Hematopoietic multipotent progenitor cell treated with erythropoietin and hydrocortisone succinate and interleukin-3 and kit ligand, for 17 days (in vitro differentiated cells): ENCODE results near the gene NR6A1.

Experiments used
- DNase-seq: peaks from one replicate; pipeline ENCODE4 v3.0.0-alpha.2; 2015; ENCODE audit warnings: low spot score

The NR6A1 gene

DNA sequence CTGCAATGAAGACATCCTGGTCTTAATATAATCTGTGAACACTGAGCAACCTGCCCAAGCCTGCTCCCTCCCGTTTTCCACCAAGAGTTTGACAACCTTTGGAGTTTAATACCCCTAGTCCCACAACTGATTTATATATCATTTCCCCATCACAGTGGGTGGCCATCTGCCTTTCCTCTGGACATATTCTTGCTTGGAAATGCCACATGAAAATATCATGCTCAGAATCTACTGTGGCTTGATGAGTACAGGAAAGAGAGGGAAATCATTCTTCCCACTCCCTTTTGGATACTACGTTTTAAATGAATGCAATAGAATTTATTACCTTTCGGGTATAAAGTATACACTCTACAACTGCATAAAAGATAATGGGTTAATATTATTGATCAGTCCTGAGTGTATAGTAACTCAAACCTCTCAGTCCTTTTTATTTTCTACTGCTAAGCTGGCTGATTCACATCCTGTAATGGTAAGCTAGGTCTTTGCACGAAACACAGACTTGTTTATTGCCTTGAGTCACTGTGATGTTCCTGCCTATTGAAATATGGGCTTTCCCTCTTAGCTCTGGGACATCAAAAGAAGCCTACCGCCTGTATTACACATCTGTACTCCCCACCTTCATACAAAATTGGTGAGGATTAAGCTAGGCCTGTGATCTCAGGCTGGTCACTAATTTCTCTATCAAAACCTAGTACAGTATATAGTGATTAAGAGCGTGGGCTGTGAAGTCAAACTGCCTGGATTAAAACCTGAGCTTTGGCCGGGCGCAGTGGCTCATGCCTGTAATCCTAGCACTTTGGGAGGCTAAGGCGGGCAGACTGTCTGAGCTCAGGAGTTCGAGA, 196.4 kb downstream of the NR6A1 start:
- no peak for DNase-seq

DNA sequence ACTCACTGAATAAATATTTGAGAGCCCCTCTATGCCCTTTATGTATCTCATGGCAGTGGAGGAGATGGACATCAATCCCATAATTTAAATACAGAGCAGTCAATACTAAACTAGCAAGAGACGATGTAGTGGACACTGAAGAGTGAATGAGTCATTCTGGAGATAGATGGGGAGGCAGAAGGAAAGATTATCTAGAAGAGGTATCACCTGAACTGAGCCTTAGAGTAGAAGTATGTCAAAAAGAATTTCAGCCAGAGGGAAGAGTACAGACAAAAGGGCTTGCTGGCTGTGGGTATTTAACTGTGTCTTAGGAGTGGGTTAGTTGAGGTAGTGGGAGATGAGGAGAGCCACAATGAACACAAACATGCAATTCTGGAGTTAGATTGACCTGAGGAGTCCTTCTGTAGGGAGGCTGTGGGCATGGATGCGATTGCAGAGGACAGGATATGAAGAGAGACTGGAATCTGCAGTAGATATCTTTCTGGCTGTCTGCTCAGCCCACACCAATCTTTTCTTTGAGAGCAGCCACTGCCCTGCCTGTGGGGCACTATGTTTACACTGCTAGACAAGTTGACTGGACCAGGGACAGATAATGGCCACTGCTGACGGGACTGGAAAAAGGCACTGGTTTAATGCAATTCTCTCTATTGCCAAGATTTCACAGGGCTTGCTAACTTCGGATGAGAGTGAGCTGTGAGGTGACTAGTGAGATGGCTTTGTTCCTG, 200.0 kb downstream of the NR6A1 start:
- no peak for DNase-seq

DNA sequence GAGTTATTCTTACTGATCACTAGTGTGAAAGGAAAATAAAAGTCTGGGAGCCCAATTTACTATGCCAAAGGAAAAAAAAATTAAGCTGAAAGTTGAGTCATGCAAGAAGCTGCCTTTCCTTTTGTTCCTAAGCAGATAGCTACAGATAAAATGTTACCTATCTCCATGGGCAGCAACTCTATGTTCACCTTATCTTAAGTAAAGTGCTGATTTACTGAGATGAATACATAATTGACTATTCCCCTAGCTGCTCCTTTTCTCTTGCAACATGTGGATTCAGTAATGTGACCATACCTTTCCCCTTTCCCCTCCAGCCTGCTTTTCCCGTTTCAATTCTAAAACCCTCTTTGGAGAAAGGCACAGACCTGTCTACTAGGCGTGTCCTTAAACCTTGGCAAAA, 201.2 kb downstream of the NR6A1 start:
- DNase-seq: no peak

DNA sequence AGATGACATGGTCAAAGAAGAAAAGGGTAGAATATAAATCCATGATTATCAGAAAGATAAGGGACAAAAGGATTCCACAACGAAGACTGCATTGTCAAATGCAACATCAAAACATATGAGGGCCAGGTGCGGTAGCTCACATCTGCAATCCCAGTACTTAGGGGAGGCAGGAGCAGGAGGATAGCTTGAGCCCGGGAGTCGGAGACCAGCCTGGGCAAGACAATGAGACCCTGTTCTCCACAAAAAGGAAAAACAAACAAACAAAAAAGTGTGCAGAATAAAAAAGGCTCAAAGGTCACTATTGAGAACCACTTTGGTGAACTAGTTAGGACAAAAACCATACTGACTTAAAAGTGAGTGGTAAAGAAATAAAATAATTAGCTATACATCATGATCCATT, 203.7 kb downstream of the NR6A1 start:
- no peak for DNase-seq

DNA sequence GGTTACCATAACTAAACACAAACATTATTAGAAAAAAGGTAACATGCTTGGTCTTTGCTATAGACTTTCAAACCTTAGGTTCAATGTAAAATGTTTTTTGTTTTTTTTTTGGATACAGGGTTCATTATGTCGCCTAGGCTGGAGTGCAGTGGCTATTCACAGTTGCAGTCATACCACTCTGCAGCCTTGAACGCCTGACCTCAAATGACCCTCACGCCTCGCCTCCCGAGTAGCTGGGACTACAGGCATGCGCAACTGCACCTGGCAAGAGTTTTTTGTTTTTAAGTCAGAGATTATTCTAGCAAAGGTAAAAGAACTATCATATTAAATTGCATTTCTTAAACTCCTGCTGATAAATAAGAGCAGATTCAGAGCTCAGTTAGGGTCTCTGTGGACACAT, 208.8 kb downstream of the NR6A1 start:
- no peak for DNase-seq

DNA sequence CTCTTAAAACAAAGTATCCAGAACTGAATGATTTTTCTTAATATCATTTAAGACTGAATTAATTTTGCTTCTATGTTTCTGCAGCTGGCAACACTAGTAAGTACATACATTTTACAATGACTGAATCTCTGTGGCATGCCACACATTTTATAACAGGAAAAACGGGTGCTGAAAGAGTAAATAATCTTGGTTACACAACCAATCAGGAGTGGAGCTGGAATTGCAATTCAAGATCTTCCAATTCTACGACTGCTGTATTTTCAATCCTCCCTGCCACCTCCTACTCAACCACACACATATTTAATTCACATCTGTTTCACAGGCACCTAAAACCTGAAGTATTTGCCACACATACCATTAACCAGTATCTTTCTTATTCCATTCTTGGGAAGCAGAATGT, 211.2 kb downstream of the NR6A1 start:
- DNase-seq: no peak

DNA sequence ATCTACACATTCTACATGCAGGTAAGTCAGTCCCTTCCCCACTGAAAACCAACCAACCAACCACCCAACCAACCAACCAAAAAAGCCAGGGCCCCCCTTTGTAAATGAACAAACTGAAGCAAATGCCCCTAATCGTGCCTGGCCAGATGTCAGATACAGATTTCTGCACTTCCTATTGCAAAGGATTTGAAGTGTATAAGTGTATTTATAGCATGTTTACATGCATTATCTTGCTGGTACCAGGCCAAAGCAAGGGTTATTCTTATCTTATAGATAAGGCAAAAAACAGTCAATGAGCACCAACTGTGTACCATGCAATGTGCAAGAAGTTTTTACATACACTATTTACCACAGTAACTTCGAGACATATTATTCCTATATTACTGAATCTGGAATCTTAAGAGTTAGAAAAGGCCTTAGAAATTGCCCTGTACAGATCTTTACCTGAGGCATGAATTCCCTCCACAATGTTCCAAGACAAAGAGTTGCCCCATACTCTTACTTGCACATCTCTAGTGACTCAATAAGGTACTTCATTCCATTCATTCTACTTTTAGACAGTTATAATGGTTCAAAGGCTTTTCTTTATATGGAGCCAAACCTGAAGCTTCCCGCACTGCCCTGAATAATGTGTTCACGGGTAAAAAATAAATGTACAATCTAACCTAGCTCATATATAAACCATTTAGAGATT, 212.2 kb downstream of the NR6A1 start:
- no peak for DNase-seq

DNA sequence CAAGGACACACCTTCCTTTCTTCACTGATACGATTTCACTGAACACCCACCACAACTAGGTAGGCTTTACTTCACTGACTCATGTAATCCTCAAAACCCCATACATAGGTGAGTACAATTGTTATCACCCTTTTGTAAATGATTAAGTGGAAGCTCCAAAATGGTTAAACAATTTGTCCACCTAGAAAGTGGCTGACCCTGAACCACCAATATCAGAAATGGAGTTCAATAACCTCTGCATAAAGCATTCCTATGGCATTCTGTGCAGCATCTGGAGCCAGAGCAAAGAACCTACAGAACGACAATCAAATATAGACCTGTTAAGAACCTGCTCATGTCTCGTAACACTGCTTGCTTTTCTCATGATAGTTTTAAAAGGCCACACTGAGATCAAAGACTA, 213.2 kb downstream of the NR6A1 start:
- DNase-seq: no peak

DNA sequence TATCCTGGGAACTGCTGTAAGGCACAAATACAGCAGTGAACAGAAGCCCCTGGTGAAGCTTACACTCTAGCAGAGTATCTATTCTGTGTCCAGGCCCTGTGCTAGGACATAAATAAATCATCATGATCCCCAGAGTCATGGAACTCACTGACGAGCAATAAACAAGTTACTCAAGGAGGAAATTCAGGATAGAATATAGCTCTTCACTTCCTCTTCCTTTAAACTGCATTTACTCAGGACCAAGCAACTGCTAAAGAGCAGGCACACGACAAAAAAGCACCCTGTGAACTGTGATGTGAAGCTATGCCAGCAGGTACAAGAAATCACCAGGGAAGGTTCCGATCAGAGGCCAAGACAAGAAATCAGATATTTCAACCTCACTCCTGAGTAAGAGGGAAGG, 216.1 kb downstream of the NR6A1 start:
- no peak for DNase-seq

DNA sequence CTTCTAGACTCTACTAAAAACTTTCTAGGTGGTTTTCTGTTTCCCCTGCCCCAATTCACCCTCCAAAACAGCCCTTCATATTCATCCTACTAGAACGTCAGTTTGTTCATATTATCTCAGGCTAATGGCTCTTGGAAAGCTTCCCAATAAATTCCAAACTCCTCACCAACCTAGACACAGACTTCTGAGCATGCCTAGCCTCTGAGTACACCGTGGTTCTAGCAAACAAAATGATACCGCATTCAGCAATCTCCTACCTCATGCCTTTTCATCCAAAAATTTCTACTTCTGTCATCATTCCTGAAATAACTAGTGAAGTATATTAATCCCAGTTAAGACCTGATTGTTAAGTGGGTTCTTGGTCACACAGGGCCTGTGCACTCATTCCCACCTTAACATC, 217.4 kb downstream of the NR6A1 start:
- no peak for DNase-seq

DNA sequence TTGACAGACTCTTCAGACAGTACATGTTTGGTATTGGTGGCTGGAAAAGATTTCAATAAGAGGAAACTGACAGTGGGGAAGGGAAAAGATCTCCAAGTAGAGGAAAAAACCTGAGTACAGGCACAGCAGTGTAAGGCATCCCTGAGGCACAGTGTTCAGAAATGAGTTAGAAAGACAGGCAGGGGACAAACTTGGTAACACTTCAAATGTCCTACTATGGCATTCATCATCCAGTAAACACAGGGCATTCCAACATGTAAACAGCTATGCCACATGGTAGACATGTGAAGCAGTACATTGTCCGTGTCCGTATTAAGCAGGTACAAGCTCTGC, 218.9 kb downstream of the NR6A1 start:
- no peak for DNase-seq

DNA sequence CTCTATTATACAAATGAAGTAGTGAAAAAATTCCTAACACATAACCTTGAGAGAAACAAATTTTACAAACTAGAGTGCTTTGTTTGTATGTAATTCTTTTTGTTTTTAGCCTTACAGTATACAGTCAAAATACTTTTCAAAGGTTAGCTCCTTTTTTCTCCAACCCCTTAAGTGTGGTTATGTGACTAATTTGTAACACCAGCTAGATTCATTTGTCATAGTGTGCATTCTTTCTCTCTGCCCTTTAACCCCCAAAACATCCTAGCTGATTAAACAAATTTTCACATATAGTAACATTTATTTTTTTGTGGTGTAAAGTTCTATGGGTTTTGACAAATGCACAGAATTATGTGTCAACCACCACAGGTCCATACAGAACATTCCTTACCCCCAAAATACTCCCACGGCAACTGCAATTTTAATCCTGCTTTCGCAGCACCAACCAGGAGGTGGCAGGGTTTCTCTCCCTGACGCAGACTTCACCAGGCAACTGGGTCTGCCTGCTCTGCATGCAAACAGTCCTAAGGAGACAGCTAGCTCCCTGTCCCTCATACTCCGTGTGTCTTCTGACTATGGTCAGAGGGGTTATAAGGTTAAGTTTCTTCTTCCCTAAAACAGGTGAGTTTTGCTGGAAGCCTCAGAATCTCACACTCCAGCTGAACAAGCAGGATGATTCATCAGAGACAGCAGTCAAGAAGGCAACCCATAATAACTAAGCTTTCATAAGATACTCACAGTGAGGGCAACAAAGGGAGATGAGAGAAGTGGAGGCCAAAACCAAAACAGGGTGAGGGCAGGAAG, 219.4 kb downstream of the NR6A1 start:
- no peak for DNase-seq

DNA sequence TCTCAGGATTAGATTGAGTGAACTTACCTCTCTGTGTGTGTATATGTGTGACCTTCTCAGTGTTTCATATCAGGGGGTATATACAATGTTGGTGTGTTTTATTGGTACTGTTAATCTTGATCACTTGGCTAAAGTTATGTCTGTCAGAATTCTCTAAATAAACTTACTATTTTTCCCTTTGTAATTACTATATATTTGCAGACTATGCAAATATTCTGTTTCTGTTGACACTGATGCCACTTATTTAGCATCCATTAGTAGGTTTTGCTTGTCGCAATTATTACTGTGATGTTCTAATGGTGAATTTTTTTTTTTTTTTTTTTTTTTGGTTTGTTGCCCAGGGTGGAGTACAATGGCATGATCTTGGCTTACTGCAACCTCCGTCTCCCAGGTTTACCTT, 221.0 kb downstream of the NR6A1 start:
- DNase-seq: no peak

DNA sequence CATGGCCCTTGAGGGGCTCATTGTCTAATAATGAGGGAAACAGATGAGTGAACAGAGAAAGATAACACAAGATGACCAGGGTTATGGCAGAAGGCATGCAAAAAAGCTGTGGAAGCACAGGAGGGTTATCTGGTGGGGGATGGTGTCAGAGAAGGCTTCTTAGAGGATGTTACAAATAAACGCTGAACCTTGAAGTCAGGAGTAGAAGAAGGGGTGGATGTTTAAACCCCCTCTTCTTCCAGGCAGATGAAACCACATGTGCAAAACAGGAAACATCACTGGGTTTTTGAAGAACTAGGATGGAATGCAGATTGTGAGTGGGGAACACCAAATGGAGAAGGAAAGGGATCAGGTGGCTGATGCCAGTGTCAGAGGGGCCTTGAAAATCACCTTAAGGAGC, 222.1 kb downstream of the NR6A1 start:
- DNase-seq: no peak

DNA sequence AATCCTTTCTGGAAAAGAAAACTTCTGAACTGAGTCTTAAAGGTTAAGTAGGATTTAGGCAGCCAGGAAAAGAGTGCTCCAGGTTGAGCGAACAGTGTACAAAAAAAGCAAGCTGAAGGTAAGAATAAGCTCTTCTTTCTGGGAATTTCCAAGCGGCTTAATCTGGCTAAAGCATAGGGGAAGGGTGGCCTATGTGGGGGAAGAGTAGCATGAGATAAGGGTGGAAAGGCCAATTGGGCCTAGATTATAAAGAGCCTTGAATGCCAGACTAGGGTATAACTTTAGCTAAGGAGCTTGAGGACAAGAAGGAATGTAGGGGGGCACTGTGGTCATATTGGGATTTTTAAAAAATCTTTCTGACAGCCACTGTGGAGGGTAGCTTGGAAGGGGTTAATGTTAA, 226.6 kb downstream of the NR6A1 start:
- no peak for DNase-seq

DNA sequence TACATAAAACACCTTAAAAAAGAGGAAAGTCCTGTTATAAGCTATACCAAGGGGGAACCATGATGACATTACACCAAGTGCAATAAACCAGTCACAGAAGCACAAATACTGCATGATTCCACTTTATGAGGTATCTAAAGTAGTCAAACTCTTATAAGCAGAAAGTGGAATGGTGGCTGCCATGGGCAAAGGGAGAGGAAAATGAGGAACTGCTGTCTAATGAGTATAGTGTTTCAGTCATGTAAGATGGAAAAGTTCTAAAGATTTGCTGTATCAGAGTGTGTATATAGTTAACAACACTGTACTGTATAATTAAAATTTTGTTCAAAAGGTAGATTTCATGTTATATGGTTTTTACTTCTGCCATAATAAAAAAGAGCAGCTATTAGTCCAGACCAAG, 229.3 kb downstream of the NR6A1 start:
- no peak for DNase-seq

DNA sequence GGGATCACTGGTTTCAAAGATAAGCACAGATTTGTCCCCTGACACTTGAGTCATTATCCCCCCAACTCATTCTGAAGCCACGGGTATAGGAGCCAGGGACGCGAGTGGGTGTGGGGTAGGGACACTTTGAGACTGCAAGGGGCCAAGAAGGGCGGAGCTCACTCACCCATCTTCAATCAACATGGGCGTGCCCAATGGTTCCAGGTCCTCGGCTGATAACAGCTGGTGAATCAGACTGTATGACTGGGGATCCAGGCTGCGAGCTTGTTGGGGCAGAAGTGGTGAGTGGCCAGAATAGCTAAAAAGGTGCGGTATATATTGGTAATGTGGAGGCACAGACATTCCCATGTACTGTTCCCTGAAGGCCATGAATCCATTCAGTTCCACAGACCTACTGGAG, 233.2 kb downstream of the NR6A1 start:
- peak; percentile 64 for DNase-seq

DNA sequence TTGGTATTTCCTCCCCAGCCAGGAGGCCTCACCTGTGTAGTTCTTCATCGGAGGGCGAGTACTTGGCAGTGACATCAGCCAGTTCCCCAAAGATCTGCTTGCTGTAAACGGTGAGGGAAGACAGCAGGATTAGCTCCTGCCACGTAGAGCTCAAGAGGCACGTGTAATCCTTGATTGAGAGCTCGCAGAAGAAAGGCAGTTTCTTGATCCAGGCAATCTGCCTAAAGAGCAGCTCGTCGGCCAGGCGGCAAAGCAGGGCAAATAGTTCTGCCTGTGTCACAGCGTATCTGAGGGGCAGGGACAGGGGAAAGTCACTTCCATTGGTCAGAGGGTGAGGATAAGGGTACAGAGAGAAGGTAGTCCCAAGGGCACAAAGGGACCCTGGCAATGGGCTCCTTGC, 235.3 kb downstream of the NR6A1 start:
- no peak for DNase-seq

DNA sequence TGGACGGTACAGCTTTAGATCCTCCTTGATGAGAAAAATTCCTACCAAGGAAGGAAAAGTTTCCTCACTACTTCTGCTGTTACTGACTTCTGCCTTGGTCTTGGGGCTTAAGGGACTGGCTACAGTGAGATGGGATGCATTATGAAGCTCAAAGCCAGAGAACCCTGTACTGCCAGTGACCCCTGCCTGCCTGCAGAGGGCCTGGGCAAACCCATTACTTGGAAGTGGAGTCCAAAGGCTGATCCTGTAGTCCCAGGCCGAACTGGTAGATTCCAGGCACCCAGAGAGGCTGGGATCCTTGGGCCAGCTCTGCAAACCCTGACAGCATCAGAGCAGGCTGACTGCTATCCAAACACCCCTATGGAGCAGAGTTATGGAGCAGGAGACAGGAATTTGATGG, 238.2 kb downstream of the NR6A1 start:
- DNase-seq: no peak

DNA sequence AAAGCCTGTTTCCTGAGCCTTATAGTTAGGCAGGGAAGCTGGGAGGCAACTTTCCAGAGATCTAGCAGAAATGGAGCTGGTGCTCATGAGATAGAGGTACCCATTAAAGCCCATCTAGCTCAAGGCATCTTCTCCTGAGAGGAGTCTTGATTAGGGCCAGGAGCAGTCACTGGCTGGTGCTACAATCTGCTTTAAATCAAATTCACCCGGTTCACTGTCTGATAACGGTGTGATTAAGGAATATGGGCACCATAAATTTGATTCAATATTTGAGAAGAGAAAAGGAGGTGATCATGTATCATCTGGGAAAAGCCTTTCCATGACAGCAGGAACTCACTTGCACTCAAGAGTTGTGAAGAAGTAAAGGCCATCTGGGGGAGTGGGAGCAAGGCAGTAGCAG, 240.0 kb downstream of the NR6A1 start:
- DNase-seq: no peak

DNA sequence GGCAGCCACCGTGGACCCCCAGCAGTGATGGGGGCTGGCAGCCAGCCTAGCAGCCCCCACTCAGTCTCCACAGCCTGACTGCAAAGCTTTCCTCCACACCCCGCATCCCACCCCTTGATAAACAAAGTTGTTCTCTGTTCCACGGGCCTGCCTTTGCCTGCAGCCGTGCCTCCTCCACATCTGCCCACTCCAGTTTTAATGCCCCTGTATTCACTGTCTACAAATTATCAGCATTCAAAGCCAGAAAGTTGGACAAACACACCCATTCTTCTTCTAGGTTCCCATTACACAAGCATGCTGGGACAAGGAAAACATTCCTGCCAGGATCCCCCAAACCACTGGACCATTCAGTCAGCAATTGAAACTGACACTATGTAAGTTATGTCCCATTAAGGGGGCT, 240.9 kb downstream of the NR6A1 start:
- DNase-seq: no peak

DNA sequence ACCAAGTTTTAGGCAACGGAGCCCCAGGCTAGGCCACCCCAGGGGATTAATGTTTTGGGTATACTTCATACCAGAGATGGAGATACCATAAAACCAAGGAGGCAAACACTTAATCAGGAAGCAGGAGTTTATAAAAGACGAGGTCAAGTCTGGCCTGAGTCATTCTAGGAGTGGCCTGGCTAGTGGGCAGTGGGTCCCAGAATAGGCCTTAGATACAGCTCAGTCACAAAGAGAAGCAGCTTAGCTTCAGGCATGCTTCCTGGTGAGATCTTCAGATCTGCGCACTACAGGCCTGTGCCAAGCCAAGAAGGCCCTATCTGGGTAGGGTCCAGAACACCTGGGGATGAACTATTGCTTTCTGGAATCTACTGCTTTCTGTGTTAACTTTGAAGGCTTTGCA, 243.3 kb downstream of the NR6A1 start:
- no peak for DNase-seq

DNA sequence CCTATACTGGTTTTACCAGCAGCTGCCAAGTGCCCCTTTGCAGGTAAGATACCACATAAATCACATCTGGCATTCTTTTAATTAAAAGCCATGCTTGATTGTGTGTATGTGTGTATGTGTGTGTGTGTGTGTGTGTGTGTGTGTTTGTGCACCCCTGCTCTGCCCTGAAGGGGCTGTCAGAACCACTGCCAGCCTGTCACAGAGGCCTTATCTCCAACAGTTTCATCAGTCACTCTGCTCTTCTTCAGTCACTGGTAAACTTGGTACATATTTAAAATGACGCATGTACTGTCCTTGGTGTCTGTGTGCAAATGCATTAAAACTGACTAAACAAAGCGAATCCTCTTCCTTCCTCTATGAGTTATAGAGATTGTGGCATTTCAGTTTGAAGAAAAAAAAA, 244.9 kb downstream of the NR6A1 start:
- no peak for DNase-seq
